GM18508 (cell line): ENCODE data around the gene SLC2A5.

Experiments
- ATAC-seq: cut with Tn5 transposase; IDR thresholded peaks from one replicate; pipeline ENCODE4 v1.9.1; 2021; ENCODE audit warnings: moderate number of reproducible peaks; ENCODE audit not compliant: insufficient read depth, unreplicated experiment

SLC2A5 gene

GRCh38 chr1:9093581-9093980 is 24.1 kb upstream of the SLC2A5 start:
- ATAC-seq: no peak

GRCh38 chr1:9093091-9093490 is 23.7 kb upstream of the SLC2A5 start:
- ATAC-seq: no peak

DNA sequence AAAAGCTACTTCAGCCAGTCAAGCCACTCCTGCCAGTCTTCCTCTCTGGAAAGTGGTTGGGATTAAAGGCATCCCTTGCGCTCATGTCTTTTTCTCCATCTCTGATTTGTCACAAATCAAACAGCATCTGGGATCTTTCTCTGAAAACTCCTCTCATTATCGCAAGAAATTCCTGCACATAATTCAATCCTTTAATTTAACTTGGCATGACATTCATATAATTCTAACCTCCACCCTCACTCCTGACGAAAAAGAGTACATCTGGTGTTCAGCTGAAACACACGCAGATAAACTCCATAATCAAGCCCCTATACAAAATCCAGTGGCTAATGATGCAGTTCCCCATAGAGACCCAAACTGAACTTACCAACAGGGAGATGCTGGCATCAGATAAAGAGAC is 19.4 kb upstream of the SLC2A5 start:
- no peak for ATAC-seq

GRCh38 chr1:9087411-9088125 is 18.1 kb upstream of the SLC2A5 start:
- no peak for ATAC-seq

GRCh38 chr1:9086796-9087195 is 17.4 kb upstream of the SLC2A5 start:
- ATAC-seq: no peak

GRCh38 chr1:9086045-9086444 is 16.6 kb upstream of the SLC2A5 start:
- ATAC-seq: no peak

DNA sequence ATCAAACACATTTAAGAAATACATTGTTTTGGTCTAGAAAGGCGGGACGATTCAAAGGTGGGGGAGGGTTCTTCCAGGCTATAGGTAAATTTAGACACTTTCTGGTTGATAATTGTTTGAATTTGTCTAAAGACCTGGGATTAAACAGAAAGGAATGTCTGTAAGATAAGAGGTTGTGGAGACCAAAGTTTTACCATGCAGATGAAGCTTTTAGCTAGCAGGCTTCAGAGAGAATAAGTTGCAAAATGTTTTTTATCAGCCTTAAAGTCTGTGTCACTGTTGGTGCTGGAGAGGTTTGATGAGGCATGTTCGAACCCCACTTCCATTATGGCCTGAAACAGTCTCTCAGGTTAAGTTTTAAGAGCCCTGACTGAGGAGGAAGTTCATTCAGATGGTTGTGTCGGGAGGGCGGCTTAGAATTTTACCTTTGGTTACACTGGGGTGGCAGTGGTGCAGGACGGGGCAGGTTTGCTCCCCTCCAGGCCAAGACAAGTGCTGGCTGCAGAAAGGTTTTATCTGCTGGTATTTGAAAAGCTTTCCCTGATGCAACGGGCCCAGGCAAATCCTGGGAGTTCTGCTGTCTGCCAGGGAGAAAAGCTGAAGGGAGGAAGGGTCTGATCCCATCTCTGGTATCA is 16.0 kb upstream of the SLC2A5 start:
- no peak for ATAC-seq

- no peak for ATAC-seq
These were observed 15.5 kb upstream of the SLC2A5 start for GRCh38 chr1:9084906-9085305.

GRCh38 chr1:9081473-9081872 is 12.0 kb upstream of the SLC2A5 start:
- ATAC-seq: no peak

- ATAC-seq: no peak
These were observed 11.4 kb upstream of the SLC2A5 start for GRCh38 chr1:9080705-9081291.

DNA sequence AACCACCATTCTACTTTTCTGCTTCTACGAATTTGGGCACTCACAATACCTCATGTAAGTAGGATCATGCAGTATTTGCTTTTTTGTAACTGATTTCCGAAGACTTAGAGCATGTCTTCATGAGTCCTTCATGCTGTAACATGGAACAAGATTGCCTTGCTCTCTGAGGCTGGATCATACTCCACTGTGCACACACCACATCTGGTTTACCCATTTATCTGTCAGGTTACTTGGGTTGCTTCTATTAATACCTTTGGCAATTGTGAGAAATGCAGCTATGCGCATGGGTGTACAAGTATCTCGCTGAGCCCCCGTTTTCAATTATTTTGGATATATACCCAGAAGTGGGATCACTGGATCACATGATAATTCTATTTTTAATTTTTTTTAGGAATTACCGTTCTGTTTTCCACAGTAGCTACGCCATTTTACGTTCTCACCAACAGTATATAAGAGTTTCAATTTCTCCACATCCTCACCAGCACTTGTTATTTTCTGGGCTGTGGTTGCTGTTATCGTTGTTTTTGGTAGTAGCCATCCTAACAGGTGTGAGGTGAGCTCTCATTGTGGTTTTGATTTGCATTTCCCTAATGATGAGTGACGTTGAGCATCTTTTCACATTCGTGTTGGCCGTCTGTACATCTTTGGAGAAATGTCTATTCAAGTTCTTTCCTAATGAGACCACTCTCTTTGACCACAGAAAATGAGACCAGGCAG is 10.7 kb upstream of the SLC2A5 start:
- no peak for ATAC-seq

DNA sequence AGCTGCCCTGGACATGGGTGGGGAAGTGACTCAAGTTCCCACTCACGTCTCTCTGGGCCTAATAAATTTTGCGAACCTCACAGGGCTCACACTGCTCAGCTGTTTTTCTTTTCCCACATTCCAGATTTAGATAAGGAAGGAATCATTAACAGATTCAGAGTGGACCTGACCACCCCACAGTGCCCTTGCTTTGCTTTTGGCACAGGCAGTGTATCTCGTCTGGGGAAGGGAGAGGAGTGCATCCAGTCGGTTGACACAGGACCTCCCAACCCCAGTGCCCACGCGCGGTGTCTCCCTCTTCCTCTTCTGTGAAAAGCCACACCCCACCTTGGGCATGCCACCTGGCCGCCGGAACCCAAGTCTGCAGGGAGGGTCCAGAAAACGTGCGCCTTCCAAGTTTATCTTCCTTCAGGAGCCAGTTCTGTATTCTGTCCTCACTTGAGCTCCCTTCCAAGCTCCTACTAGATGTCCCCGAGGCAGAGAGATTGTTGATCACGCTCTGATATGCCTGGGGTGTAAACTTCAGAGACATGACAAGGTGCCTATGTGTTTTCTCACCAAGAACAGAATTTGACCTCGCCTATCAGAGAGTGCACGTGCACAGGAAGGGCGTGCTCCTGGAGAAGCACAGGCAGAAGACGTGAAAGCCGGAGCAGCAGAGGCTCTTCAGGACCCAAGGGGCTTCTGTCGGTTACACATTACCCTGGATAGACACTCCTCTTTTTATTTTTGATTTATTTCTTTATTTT is 9.5 kb upstream of the SLC2A5 start:
- ATAC-seq: no peak

GRCh38 chr1:9078015-9078751 is 8.7 kb upstream of the SLC2A5 start:
- ATAC-seq: no peak

GRCh38 chr1:9075022-9075421 is 5.6 kb upstream of the SLC2A5 start:
- no peak for ATAC-seq

- ATAC-seq: no peak
These were observed 3.7 kb upstream of the SLC2A5 start for GRCh38 chr1:9073143-9073542.

DNA sequence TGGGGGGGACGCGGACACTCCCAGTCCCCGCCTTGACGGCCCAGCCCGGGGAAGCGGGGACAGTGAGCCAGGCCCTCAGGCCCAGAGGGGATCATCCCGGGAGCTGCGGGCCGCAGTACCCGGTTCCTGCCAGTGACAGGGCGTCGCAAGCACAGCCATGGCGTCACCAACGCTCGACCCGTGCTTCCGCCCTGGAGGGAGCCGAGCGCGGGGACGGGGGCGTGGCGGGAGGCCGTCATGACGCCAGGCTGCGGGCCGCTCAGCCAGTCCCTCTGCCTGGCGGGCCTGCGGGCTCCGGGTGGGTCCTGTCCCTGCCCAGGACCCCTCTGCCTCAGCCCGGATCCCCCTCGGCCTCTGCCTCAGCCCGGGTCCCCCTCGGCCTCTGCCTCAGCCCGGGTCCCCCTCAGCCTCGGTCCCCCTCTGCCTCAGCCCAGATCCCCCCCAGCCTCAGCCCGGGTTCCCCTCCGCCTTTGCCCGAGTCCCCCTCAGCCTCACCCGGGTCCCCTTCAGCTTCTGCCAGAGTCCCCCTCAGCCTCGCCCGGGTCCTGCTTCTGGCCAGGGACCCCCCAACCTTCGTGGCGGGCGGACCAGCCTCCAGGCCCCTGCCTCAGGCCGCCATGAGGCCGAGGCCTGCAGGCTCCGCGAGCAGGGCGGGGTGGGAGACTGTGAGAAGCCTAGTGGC is 2.3 kb upstream of the SLC2A5 start:
- ATAC-seq: no peak

DNA sequence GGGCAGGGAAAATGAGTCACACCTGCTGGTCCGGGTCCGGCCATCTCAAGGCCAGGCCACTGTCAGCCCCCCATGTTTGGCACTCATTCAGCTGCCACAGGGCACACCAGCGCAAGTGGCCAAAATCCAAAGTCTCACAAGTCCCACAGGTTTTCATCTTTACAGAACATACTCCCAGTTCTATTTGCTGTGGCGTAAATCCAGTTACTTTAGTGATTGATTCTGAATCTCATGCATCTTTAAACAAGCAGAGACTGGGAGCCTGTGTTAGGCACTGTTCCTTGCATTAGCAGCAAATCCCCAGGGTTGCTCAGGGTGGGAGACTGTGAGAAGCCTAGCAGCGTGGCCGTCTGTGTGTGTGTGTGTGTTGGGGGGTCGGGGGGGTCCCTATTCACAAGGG is 1.1 kb upstream of the SLC2A5 start:
- ATAC-seq: no peak

DNA sequence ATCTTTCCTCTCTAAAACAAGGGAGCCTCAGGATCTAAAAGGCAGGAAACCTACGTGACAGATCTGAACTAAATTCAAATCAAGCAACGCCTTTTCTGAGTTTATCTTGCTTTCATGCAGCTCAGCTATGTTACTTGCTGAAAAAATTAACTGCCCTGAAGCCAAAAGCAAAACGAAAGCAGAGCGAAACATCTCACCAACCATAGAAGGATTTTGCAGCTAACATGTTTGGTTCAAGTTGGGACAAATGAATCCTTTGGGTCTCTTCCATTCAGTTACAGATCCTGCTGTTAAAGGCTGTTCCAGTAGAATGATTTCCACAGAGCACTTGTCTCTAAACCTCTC is 482 bp downstream of the SLC2A5 start:
- no peak for ATAC-seq
